GM18909 (cell line): ENCODE data around the gene KCNJ4.
"Not testable (repeated sequence)": the region's sequence is repeated elsewhere in the genome, so short reads cannot be mapped to it uniquely, and the experiment has no call there.

Experiments used
- ATAC-seq: cut with Tn5 transposase; IDR thresholded peaks from one replicate; pipeline ENCODE4 v1.9.1; 2021; ENCODE audit warnings: mild to moderate bottlenecking; ENCODE audit not compliant: unreplicated experiment, poor library complexity

Gene KCNJ4

GRCh38 chr22:38396440-38397069 is 58.4 kb downstream of the KCNJ4 start:
- not testable (repeated sequence) for ATAC-seq

GRCh38 chr22:38395944-38396343 is 59.1 kb downstream of the KCNJ4 start:
- ATAC-seq = not testable (repeated sequence)

- not testable (repeated sequence) for ATAC-seq
These were observed 59.9 kb downstream of the KCNJ4 start for GRCh38 chr22:38394929-38395624.

- not testable (repeated sequence) for ATAC-seq
These were observed 65.6 kb downstream of the KCNJ4 start for GRCh38 chr22:38389428-38389818.

GRCh38 chr22:38388506-38389427 is 66.2 kb downstream of the KCNJ4 start:
- ATAC-seq = not testable (repeated sequence)

- ATAC-seq = not testable (repeated sequence)
These were observed 68.1 kb downstream of the KCNJ4 start for GRCh38 chr22:38386918-38387317.

GRCh38 chr22:38383417-38383816 is 71.6 kb downstream of the KCNJ4 start:
- no peak for ATAC-seq

GRCh38 chr22:38381371-38381770 is 73.6 kb downstream of the KCNJ4 start:
- not testable (repeated sequence) for ATAC-seq
